Stimulated activated CD4-positive, alpha-beta T cell treated with anti-CD3 and anti-CD28 coated beads, Interleukin-15, amount 100 ng/mL, for 48 hours (primary cell): Measurements from ENCODE around the gene SPR.
"Not testable (repeated sequence)": the region's sequence is repeated elsewhere in the genome, so short reads cannot be mapped to it uniquely, and the experiment has no call there.

Source experiments
- DNase-seq, 2 donors: peaks; one replicate each; pipeline ENCODE4 v3.0.0-alpha.2; 2020; ENCODE audit warnings: low read depth in 2 of 2

The SPR gene

DNA sequence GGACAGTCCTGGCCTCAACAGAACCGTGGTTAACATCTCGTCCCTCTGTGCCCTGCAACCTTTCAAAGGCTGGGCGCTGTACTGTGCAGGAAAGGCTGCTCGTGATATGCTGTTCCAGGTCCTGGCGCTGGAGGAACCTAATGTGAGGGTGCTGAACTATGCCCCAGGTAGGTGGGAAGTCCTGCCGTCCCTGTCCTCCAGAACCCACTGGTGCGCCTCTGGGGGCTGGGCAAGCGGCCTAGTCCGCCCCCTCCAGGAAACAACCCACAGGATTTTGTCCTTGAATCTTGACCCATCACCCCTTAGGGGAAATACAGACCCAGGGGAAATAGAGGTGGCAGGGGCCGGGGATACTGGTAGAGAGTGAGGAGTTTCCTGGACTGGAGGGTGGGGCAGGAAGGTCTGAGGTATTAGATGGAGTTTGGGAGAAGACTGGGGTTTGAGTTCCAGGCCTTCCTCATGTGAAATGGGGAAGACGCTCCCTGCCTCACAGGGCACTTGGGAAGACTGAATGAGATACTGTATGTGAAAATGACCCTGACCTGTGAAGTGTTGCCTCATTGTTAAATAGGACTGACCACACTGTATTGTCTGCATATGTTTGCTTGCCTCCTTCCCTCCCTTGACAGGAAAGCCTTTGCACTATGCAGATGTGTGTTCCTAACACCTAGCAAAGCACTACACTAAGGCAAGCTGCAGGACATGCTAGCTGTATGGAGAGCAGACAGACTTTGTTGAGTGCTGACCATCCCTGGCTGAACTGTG lies 1.4 kb downstream of the SPR start:
- no peak for DNase-seq

DNA sequence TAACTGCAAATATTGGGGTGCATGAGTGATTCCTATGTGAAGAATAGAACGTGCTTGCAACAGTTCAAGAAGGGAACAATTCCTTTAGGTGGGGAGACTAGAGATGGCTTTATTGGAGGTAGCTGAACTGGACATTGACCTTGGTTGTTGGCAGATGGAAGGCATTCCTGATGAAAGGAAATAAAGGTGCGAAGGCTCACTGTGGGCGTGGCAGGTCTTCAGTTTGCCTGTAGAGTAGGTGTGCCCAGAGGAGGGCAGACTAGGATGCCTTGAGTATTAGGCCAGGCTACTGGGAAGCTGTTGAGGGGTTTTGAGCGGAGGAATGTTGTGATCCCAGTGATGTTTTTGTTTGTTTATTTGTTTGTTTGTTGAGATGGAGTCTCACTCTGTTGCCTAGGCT lies 2.8 kb downstream of the SPR start:
- no peak for DNase-seq

DNA sequence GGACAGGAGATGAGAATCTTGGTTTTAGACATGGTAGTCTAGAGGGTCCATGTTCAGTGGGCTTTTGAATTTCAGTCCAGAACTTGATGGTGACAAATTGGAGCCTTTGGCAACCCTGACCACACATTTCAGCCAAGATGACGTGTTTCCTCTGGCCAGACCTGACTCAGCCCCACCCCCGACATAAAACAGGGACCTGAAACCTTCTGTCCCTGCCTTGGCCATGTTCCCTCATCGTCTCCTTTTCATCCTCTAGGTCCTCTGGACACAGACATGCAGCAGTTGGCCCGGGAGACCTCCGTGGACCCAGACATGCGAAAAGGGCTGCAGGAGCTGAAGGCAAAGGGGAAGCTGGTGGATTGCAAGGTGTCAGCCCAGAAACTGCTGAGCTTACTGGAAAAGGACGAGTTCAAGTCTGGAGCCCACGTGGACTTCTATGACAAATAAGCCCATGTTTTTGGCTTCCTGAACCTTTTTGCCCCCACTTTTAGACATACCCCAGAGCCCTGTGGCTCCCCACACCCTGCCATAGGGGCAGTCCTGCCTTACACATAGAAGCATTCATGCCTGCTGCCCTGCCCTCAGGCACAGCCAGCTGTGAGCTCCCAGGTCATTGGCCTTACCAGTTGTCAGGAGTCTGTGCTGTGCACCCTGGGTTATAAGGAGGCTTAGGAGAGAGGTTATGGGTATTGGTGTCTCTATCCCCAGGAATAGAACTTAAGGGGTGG lies 4.0 kb downstream of the SPR start:
- DNase-seq = no peak

DNA sequence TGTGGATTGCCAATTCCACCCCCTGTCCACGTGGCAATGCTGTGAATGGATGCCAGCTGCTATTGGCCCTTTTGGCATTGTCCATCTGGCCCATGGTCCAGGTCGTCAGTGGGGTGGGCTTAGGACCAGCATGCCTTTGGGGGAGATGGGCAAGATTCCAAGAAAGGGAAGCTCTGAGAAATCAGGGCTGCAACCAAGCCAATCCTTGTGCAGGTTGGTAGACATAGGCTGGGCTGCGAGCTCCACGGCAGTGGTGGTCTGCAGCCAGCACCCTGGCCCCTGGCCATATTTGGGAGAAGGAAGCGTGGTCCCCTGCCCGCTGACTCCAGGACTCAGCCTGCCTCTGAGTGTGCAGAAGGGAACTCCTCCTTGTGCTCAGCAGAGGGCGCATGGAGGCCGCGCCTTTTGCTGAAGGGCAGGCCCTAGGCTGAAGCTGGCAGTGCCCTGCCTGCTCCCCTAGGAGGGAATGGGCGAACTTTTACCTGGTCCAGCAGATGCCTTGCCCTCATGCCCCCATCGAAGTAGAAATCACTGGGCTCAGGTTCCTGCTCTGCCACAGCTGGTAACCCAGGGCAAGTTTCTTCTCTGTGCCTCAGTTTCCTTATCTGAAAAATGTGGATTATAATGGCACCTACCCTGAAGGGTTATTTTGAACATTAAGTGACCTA lies 5.4 kb downstream of the SPR start:
- DNase-seq = peak; percentile 33 to 51

DNA sequence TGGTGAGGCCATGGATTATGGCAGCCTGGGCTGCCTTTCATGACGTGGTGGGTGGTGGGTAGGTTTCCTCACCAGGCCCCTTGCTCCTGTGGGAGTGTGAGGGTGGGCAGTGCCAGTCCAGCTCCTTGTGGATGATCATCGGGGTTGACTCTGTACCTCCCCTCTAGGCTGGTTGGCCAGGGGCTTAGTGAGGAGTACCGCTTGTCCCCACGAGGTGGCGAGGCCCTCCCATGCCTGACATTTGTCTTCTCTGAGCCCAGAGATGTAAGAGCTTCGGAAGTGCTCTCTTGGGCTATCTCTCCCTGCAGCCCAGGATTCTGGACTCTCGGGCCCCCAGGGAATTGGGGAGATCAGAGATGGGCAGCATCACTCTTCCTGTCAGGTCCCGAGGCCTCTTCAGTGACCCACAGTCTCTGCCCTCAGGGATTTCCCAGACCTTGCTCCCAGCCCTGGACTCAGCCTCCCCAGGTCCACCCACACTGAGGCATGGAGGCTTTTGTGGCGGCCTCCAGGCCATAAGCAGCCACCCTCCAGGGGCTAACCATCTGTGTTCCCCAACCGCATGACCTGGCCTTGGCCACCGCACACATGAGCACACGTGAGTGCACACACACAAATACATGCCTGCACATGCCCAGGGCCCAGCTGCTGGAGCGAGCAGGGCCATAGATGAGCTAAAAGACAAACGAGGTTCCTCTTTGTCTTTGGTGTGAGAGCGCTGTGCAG lies 6.5 kb downstream of the SPR start:
- DNase-seq = peak; percentile 24 to 28

DNA sequence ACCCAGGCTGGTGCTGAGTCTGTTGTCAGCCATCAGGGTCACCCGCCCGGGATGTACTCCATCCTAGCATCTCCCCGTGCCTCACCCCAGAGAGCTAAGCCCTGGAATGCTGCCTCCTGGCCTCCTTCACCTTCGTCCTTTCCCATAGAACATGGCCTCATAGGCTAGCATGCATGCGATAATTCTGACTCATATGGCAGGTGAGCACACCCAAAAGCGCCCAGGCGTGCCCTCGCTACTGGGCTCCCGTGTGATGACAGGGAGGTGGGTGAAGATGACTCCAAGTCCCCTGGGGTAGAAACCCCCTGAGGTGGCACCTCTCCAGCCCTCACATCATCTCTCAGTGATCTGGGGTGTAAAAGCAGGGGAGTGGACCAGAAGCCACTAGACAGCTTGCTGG lies 7.3 kb downstream of the SPR start:
- no peak for DNase-seq

DNA sequence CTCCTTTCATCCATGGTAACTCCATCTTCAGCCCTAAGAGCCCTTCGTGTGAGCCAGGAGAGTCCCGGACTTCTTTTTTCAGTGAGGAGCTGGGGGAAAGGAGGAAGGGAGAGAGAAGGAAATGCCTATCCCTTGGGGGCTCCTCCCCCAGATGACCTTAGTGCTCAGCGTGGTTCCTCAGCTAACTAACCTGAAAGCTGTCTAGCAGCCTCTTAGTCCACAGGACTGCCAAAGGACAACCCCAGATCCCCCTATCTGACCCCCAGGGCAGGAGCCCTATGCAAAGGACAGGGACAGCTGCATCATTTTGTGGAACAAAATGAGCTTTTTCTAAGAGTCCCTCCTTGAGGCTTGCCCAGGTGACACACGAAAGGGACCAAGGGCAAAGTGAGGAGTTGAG lies 7.9 kb downstream of the SPR start:
- DNase-seq = no peak

DNA sequence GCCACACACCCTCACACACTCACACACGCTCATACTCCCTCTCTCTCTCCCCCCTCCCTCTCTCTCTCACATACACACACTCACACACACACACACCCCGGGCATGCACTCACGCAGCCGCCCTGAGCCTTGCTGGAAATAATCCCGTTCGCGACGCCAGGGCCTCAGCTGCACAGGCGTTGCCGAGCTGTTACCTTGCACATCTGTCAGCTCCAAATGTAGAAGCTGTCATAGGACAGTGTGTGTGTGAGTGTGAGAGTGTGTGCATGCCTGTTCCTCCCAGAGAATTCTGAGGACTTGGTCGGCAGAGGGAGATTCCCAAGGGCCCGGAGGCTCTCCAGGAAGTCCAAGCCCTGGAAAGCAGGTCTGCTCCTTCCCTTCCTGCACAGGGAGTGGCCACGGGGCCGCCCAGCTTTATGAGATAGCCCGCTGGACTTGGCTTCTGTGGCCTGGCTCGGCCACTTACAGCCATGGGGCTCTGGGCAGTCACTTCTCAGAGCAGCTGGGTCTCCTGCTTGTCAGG lies 8.6 kb downstream of the SPR start:
- DNase-seq = no peak

DNA sequence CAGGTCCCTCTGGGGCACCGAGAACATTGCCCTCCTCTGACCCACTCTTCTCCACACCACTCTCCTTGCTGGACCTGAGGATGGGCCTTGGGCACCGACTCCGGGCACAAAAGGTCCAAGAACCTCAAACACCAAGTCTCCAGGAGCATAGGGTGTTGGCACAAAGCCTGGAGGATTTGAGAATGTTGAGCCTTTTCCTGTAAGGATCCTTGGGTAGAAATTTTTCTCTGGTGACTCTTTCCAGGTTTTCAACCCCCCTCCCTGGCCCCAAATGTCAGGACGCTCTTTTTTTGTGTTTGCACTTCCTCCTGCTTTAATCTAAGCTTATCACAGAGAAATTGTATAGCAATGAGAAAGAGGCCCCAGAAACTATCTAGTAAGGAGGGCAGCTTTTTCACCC lies 9.2 kb downstream of the SPR start:
- no peak for DNase-seq

DNA sequence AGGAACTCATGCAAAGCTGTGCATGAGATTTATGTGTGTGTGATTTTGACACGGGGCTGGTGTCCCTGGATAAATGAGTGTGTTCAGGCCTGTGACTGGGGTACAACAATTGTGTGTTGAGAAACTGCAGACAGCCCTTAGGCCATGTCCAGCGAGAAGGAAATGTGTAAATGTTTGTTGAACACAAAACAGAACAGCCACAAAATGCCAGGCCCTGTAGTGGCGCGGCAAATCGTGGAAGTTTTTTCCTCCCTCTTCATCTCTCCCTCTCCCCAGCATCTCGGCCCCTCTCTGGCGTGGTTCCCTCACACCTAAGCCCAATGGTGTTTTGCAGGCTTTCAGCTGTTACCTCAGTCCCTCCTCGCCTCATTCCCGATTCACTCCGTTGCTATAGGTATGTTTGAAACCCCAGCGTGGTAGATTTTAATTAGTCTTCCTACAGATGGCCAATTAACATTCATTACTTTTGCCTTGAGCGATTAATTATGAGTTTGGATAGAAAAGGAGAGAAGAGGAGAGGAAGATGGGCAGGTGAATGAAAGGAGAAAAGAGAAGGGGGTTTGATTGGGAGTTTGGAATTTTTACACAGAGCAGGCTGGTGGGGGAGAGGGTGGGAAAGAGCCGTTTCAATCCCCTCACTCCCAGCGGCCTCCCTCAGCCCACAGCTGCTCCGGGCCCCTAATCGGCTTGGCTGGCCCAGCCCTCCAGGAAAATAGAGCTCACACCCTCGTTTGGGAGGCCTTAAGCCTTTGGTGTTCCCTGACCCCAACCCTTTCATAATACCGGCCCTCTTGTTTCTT lies 10.8 kb downstream of the SPR start:
- DNase-seq = no peak

DNA sequence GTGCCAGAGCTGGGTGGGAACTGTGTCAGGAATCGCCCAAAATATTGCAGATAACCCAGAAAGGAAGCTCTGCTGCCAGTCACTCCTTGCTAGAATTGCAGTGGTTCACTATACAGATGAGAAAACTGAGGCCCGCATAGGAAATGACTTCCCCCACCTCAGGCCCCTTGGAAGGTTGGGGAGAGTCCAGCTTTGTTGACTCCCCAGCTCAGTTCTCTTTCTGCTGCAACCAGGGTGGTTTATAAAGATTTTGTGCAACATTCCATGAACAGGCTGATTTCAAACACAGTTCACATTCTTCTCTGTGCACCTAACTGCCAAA lies 11.3 kb downstream of the SPR start:
- DNase-seq = no peak

DNA sequence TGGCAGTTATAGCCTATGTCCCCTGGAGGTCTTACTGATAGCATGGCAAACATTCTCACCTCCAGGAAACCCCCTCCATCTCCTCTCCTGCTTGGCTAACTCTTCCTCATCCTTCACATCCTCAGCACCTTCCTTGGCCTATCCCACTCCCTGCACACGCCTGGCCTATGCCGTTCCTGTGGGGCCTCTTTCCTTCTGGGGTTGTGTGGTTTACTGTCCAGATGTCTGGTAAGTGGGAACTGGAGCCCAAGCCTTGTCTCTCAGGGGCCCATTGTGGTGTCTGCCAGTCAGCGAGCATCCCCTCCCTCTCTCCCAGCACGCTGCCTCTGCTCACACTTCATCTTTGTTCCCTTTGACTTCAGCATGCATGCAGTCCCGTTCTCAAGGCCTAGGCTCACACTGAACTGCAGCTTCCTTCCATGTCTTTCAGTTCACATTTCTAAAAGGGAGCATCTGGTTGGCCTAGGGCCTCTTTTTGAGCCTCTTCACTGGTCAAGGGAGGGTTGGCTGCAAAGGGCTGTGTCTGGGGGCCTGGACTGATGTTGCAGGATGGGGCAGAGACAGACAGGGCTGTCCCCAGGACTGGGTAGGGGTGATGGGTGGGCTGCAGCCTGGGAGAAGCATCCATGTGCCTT lies 13.1 kb downstream of the SPR start:
- DNase-seq = no peak

DNA sequence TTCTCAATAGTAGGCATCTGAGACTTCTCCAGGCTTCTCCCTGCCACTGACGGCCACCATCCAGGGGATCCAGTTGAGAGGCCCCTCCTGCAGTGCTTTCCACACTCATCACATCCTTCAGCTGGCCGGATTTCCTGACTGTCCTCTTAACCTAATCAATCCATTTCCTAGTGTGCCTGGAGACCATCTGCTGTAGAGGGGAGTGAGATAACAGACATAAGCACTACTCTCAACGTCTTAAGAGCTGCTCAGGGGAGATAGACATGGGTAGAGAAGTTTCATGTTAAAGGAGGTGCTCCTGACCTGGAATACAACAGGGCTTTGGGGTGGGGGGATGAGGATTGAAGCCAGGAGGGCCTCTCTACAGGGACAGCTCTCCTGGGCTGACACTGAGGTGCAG lies 14.2 kb downstream of the SPR start:
- no peak for DNase-seq

DNA sequence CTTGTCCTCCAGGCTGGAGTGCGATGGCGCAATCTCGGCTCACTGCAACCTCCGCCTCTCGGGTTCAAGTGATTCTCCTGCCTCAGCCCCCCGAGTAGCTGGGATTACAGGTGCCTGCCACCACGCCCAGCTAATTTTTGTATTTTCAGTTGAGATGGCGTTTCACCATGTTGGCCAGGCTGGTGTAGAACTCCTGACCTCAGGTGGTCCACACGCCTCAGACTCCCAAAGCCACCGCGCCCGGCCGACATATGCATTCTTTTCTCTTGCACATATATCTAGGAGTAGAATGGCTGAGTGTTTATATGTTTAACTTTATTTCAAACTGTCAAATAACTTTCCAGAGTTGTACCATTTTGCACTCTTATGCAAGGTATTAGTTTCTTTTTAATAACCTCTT lies 20.2 kb downstream of the SPR start:
- not testable (repeated sequence) for DNase-seq

DNA sequence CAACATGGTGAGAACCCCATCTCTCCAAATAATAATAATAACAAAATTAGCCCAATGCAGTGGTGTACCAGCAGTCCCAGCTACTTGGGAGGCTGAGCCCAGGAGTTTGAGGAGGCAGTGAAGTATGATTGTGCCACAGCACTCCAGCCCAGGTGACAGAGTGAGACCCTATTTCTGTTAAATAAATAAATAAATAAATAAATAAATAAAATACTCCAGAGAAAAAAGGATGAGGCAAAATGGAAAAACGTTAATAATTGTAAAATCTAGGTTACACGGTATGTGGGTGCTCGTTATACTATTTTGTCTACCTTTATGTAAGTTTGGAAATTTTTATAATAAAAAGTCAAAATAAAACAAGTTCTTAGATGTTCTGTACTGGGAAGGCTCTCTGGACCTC lies 21.5 kb downstream of the SPR start:
- no peak for DNase-seq

DNA sequence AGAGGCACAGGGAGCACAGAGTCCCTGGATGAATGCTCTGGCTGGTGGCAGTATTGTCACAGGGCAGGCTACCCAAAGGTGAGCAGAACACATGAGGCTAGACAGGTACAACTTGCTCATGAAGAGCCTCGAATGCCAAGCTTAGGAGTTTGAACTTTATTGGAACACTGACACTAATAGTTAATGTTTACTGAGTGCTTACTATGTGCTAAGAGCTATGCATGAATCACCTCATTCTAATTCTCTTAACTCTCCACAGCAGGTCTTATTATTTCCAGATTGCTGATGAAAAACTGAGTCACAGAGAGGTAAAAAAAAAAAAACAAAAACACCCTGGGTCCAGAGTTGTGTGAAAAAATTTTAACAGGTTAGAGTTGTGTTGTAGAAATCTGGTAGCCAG lies 24.0 kb downstream of the SPR start:
- no peak for DNase-seq

DNA sequence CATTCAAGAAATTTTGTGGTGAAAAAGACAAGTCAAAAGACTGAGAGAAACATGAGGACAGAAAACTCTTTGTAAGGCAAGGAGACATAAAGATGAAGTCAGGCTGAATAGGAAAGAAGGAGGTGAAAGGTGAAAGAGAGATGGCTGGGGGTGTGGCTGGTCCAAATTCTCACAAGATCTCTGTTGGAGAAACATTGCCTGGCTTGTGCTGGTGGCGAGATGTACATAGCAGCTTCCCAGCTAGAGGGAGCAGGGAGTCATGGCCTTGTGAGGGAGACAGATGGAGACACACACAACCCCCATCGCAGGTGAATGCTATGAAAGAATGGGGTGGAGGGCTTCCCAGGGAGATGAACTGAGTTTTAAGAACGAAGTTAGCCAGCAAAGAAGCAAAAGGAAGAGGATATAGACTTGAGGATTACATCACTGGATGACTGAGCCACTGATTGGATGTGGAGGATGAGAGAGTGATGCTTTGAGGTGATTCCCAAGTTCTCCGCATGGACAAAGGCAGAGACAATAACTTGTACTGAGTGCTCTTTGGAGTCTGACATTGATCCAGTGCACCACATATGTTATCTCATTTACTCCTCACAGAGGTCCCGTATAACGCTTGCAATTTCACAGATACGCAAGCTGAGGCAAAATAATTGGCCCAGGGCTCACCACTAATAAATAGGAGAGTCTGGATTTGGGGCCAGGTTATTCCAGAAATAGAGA lies 26.4 kb downstream of the SPR start:
- DNase-seq = no peak

DNA sequence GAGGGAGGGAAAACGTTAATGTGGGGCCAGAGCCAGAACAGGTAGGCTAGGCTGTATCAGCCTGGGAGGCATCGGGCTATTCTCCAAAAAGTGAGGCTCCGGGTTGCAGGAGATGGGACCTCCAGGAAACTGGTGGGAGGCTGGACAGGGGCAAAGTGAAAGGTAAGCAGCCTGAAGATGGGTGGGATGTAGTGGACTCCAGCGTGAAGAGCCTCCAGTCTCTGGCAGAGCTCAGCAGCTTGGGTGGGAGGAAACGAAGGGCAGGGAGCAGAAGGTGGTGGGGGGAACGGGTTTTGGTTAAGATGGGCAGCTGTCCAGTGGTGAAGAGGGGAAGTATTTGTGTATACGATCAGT lies 27.0 kb downstream of the SPR start:
- no peak for DNase-seq

DNA sequence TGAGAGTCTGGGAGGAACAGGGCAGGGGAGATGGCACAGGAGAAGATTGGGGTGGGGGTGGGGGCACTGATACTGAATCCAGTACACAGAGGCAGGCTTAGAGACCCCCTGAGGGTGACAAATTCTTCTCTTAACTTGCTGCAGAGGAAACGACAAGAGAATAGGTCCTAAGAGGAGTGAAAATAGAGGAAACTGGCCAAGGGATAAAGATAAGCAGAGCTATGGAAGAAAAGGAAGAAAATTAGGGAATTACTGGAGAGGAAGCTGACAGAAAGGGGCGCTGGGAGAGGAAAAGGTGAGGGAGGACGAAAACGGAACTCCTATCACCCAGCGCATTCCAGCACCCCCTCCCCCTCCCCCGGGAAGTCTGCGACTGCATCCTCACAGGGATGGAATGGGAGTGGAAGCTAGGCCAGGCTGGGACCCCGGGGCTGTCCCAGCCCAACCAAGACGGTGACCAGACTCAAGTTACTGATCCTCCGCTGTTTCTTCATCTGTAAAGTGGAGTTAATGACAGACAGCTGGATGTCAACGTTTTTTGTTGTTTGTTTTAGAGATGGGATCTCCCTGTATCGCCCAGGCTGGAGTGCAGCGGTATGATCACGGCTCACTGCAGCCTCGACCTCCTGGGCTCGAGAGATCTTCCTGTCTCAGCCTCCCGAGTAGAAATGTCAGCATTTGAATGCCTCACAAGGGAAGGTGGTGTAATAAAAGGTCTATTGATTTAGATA lies 27.5 kb downstream of the SPR start:
- DNase-seq = no peak
